ENCODE measurements around the gene SURF2. TPM values are rescaled to one million over a fixed set of nuclear protein-coding genes. Genes with fewer than 3 reads are reported as not detected.

Gene SURF2
- total and polyA plus RNA-seq, 9 of the 15 experiments (the other 6 are each of a cell fraction or from before 2014, with no cell fraction given) = 5.5 to 82.5 (median 21.3) TPM

- ChIA-PET POLR2A (interaction anchor here (0.7 to 8.5 kb wide), 8 partner anchors 7 to 116 kb away, joined by 3 to 109 read pairs (median 7); partner anchors contain the start of genes MED22, RPL7A, SLC2A6 and SURF1), CTCF (ENCODE audit: low intra/inter-chr PET ratio) (no interaction called here)
- peak overlapping the region; percentile 18 to 74; a peak in 3 of 4 replicates for H3K9ac ChIP-seq (ENCODE audit: insufficient read depth in 1 of 2, low read depth in 2 of 2, low read length in 2 of 2)
- no peak overlapping the region for H3K27ac ChIP-seq (ENCODE audit: extremely low read depth, low read depth, low read length)
- H3K9me3 ChIP-seq (replicated peaks; ENCODE audit: control insufficient read depth, insufficient read depth, low read depth, low read length) = no peaks in the 10 kb centered on the region
- DNase-seq (ENCODE audit: extremely low read depth in 1 of 4, low spot score in 3 of 4) = no peak
- no TSS peak for BruUV-seq (replicated peaks)
- no peak for ATAC-seq
- peaks cover 66% of the 10 kb centered on the region for H4K20me1 ChIP-seq (replicated peaks; ENCODE audit: control insufficient read depth, insufficient read depth, low read length)
- H3K36me3 ChIP-seq (ENCODE audit: control insufficient read depth, insufficient read depth, low read length) = peaks cover 70% of the 10 kb centered on the region
- no peak for FAIRE-seq
- H2AFZ ChIP-seq (ENCODE audit: low read depth, low read length) = no peak overlapping the region
- H3K27me3 ChIP-seq (ENCODE audit: control insufficient read depth in 2 of 2, insufficient read depth in 2 of 2, low read length in 2 of 2) = no peaks in the 10 kb centered on the region
- in situ Hi-C loops (cut with MboI) = no loop called here
- WGBS (ENCODE audit: insufficient coverage, low coverage, missing lambda C conversion rate) = 88% methylated on average over 7 of the region's 7 CpGs
- intact Hi-C loops (cut with micrococcal nuclease) = no loop called here
- peak overlapping the region; percentile 45; the same call in 1 of the 2 replicates for H3K4me2 ChIP-seq (ENCODE audit: insufficient read depth, low read length)
- H3K79me2 ChIP-seq (ENCODE audit: control insufficient read depth, insufficient read depth, low read length) = peaks cover 95% of the 10 kb centered on the region
- H3K9me1 ChIP-seq (ENCODE audit: control insufficient read depth, insufficient read depth, low read length) = peaks cover 34% of the 10 kb centered on the region
- H3K4me1 ChIP-seq (replicated peaks in 1 of 2; ENCODE audit: control insufficient read depth in 2 of 2, insufficient read depth in 2 of 2, low read length in 2 of 2) = peaks cover 33 to 45% of the 10 kb centered on the region in 2 experiments; a peak in 4 of 5 replicates
- H3K4me3 ChIP-seq = no peak overlapping the region
- TF ChIP-seq RERE (CRISPR knock-in tag; IDR thresholded peaks at IDR 0.05; ENCODE audit: borderline replicate concordance) (0 out of 2 replicates have a peak, but pooled peaks have one; percentile 33), PTBP1 (IDR thresholded peaks at IDR 0.05; ENCODE audit: low read depth, low read length) (no peak), ZNF280A (IDR thresholded peaks at IDR 0.05; ENCODE audit: low read depth, partially characterized antibody) (no peak), CSDE1 (IDR thresholded peaks at IDR 0.05) (no peak), NFIX (CRISPR knock-in tag; IDR thresholded peaks at IDR 0.05; ENCODE audit: low read depth) (no peak), HOMEZ (CRISPR knock-in tag; IDR thresholded peaks at IDR 0.05) (no peak)
Measured at GRCh38 chr9:133372144-133372543, 15.8 kb downstream of the SURF2 start.
